Prostate gland (tissue), 2 donors: ENCODE data around the gene TOP1. TPM values are rescaled to one million over a fixed set of nuclear protein-coding genes. Genes with fewer than 3 reads are reported as not detected.

Experiments
- DNase-seq: peaks from one replicate; pipeline ENCODE4 v3.0.0-alpha.2; 2019; ENCODE audit warnings: low spot score
- H3K27ac ChIP-seq, 2 donors: fragments of 200-600 bp; sonication (generic); 2 replicates each; pipeline ENCODE4 v1.5.1; 2017 to 2019
- H3K27me3 ChIP-seq: fragments of 200-600 bp; sonication (generic); replicated peaks from 2 replicates; pipeline ENCODE4 v1.5.1; 2019; ENCODE audit not compliant: insufficient read depth
- H3K36me3 ChIP-seq, 2 donors: fragments of 200-600 bp; sonication (generic); 1 replicate in 1 of 2; 2 replicates in 1 of 2; pipeline versions ENCODE4 v1.5.1 to v1.8.1; 2017 to 2019
- H3K4me1 ChIP-seq: fragments of 200-600 bp; sonication (generic); replicated peaks from 2 replicates; pipeline ENCODE4 v1.5.1; 2019
- H3K4me3 ChIP-seq, 2 donors: fragments of 200-600 bp; sonication (generic); 2 replicates each; pipeline ENCODE4 v1.5.1; 2017 to 2019
- H3K9me3 ChIP-seq: fragments of 200-600 bp; sonication (generic); 2 replicates; pipeline ENCODE4 v1.5.1; 2017
- CTCF ChIP-seq, 4 experiments: fragments of 200-600 bp in 2 of 4; fragments of 450-650 bp in 2 of 4; sonication (generic) in 2 of 4; IDR thresholded peaks; 1 replicate in 3 of 4; 2 replicates in 1 of 4; pipeline ENCODE4 v1.5.1; 2016 to 2019; ENCODE audit warnings: antibody characterized with exemption in 4 of 4, mild to moderate bottlenecking in 2 of 4, moderate library complexity in 2 of 4
- POLR2A ChIP-seq: fragments of 450-650 bp; IDR thresholded peaks from one replicate; pipeline ENCODE4 v1.6.1; 2016; ENCODE audit warnings: antibody characterized with exemption, mild to moderate bottlenecking
- POLR2AphosphoS5 ChIP-seq: sonication (generic); formaldehyde crosslinking; IDR thresholded peaks from one replicate; pipeline ENCODE4 v1.6.1; 2017; ENCODE audit warnings: antibody characterized with exemption
- WGBS: methylation state at CpG from one replicate; pipeline ENCODE4 v1.1.5; 2018; 5-methylcytosine and 5-hydroxymethylcytosine counted together
- intact Hi-C: fragments of 100-400 bp; cut with DNase I; formaldehyde crosslinking; loops from one replicate; pipeline ENCODE4 v1.14.2; 2022
- total RNA-seq, 2 donors: library from RNA; depleted of rRNA; stranded (reverse); fragments of >200 nt; gene quantifications; one replicate each; pipeline ENCODE4 v1.1.0, GENCODE V29; 2016

The TOP1 gene
- total RNA-seq, 2 donors from 2014 or later = 32.3 to 36.9 TPM

- peaks cover 48 to 50% of the 10 kb centered on the region in 2 donors for H3K36me3 ChIP-seq
- H3K9me3 ChIP-seq = no peaks in the 10 kb centered on the region
Observed at GRCh38 chr20:41167118-41167470, 138.5 kb downstream of the TOP1 start.

DNA sequence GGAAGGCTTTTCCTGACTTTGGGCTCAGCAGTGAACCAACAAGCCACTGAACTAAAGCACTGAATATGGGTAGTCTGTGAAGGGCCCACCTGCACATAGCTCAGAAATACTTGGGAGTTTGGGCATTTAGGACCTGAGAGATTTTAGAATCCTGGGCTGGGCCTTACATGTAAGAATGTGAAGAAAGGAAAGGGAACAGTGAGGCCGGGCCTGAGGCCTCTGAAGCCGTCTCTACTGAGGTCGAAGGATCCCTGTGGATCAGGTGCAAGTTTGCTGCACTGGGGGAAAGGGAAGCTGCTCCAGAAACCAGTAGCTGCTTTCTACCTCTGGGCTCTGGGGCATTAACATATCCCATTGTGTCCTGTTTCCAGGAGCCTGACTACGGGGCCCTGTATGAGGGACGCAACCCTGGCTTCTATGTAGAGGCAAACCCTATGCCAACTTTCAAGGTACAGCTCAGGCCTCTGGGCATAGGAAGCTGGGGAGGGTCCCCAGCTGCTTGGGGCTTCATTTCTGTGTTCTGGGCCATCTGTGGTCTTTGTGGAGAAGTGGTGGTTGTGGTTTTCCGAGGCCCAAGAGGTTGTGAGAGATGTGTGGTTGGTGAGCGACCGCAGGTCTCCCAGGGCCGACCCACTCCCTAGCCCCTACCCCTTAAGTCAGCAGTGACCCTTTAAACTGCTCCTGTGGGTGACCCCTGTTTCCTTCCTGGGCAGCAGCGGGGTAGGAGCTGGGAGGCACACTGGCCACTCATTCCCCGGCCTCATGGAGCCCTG is 139.0 kb downstream of the TOP1 start:
- Histone ChIP-seq H3K4me3 (no peak overlapping the region), H3K27ac (no peak overlapping the region), H3K9me3 (no peaks in the 10 kb centered on the region), H3K4me1 (no peaks in the 10 kb centered on the region), H3K27me3 (no peaks in the 10 kb centered on the region), H3K36me3 (peaks cover 48 to 50% of the 10 kb centered on the region in 2 donors)
- no peak for DNase-seq
- TF ChIP-seq CTCF (IDR thresholded peaks at IDR 0.05) (no peak), POLR2A (no peak), POLR2AphosphoS5 (no peak)
- intact Hi-C loops = no loop called here
- WGBS = 90% methylated on average over 11 of the region's 11 CpGs

More at GRCh38 chr20:41167118-41167470, 138.5 kb downstream of the TOP1 start:
- TF ChIP-seq POLR2AphosphoS5 (no peak), POLR2A (no peak)
- H3K27me3 ChIP-seq = no peaks in the 10 kb centered on the region
- H3K4me3 ChIP-seq = no peak overlapping the region
- no peak for DNase-seq
- 94% methylated on average over 3 of the region's 3 CpGs for WGBS
- no peaks in the 10 kb centered on the region for H3K4me1 ChIP-seq
- H3K27ac ChIP-seq = no peak overlapping the region
- intact Hi-C loops = no loop called here

DNA sequence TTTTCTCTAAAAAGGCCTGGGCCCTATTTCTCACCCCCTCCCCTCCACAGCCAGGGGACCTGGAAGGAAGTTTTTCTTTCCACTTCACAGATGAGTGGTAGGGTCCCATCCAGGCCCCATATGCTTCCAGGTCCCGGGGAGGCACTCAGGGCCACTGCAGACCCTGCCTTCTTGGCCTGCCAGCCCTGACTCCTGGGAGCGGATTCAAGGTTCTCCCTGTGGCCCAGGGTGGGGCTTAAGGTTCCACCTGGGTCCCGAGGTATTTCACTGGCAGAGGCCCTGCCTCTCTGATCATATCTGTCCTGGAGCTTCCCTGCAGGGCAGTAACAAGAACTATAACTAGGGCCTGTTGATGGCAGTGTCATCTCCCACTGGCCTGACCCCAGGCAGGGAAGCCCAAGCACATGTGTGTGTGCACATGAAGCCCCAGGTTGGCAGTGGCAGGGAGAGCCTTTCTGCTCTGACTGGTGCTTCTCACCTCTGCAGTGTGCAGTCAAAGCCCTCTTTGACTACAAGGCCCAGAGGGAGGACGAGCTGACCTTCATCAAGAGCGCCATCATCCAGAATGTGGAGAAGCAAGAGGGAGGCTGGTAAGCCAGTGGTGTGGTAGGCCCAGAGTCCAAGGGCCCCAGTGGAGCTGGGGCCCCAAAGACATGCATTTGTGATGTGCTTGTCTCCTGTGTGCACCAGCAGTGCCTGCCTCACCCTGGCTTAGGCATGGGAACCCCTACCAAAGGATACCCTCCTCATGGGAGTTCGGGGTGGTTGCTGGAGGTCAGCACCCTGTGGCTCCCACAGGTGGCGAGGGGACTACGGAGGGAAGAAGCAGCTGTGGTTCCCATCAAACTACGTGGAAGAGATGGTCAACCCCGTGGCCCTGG is 139.9 kb downstream of the TOP1 start:
- no peak for DNase-seq
- H3K27ac ChIP-seq = no peak overlapping the region

DNA sequence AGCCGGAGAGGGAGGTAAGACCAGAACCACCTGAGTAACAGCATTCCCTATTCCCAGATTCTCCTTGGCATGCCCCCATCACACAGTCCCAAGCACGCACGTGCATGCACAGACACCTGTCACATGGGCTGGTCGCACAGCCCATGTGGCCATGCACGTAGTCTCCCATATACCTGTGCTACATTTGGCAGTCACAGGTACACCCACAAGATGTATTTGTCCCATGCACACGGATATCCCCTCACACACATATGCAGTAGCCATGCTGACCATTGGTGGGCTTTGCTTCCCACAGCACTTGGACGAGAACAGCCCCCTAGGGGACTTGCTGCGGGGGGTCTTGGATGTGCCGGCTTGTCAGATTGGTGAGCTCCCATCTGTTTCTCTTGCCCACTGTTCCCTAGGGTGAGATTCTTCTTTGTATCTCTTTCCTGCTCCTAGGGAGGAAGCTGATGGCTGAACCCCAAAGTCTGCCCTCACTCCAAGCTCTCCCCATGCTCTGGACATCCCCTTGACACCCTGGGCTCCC is 140.6 kb downstream of the TOP1 start:
- Histone ChIP-seq H3K4me1 (no peaks in the 10 kb centered on the region), H3K27me3 (no peaks in the 10 kb centered on the region), H3K36me3 (peaks cover 45 to 55% of the 10 kb centered on the region in 2 donors), H3K27ac (no peak overlapping the region), H3K4me3 (no peak overlapping the region), H3K9me3 (no peaks in the 10 kb centered on the region)
- 88% methylated on average over 9 of the region's 9 CpGs for WGBS
- TF ChIP-seq POLR2A = no peak
- TF ChIP-seq POLR2AphosphoS5 = no peak
- no peak for TF ChIP-seq CTCF (IDR thresholded peaks at IDR 0.05)
- intact Hi-C loops = no loop called here
- no peak for DNase-seq

More for the DNA sequence above, 139.9 kb downstream of the TOP1 start:
- TF ChIP-seq POLR2A = no peak
- Histone ChIP-seq H3K9me3 (no peaks in the 10 kb centered on the region), H3K4me3 (no peak overlapping the region), H3K4me1 (no peaks in the 10 kb centered on the region), H3K27me3 (no peaks in the 10 kb centered on the region), H3K36me3 (peaks cover 48 to 50% of the 10 kb centered on the region in 2 donors)
- WGBS = 91% methylated on average over 10 of the region's 10 CpGs
- intact Hi-C loops = no loop called here

DNA sequence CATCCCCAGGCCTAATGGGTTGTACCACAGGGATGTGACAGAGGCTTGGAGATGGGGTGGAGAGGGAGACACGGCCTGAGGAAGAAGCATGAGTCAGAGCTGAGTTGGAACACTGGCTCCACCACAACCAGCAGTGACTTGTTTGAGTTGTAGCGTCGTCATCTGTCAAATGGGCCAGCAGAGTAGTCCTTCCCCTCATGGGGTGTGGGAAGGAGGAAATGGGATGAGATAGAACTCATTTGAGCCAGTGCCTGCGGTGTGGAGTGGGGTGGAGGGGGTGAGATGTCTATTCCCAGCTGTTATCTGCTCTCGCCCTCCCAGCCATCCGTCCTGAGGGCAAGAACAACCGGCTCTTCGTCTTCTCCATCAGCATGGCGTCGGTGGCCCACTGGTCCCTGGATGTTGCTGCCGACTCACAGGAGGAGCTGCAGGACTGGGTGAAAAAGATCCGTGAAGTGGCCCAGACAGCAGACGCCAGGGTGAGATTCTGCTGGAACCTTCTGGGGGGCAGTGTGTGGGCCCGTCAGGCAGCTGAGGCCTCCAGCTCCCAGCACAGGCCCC is 141.2 kb downstream of the TOP1 start:
- Histone ChIP-seq H3K4me1 (no peaks in the 10 kb centered on the region), H3K27ac (no peak overlapping the region), H3K27me3 (no peaks in the 10 kb centered on the region), H3K36me3 (peaks cover 41 to 54% of the 10 kb centered on the region in 2 donors), H3K9me3 (no peaks in the 10 kb centered on the region), H3K4me3 (no peak overlapping the region)
- WGBS = 85% methylated on average over 14 of the region's 14 CpGs
- intact Hi-C loops = loop anchor here (10.0 kb wide), 1 partner anchor 245 kb away; no protein-coding TSS in a partner anchor
- TF ChIP-seq CTCF (IDR thresholded peaks at IDR 0.05) (no peak), POLR2AphosphoS5 (no peak), POLR2A (no peak)
- no peak for DNase-seq
